GM19238 (cell line): ENCODE measurements around the gene MED31.
"Not testable (repeated sequence)": the region's sequence is repeated elsewhere in the genome, so short reads cannot be mapped to it uniquely, and the experiment has no call there.

ENCODE experiments used
- DNase-seq: peaks from one replicate; pipeline ENCODE4 v3.0.0; 2011; ENCODE audit warnings: low spot score; ENCODE audit not compliant: insufficient read length

Gene MED31

DNA sequence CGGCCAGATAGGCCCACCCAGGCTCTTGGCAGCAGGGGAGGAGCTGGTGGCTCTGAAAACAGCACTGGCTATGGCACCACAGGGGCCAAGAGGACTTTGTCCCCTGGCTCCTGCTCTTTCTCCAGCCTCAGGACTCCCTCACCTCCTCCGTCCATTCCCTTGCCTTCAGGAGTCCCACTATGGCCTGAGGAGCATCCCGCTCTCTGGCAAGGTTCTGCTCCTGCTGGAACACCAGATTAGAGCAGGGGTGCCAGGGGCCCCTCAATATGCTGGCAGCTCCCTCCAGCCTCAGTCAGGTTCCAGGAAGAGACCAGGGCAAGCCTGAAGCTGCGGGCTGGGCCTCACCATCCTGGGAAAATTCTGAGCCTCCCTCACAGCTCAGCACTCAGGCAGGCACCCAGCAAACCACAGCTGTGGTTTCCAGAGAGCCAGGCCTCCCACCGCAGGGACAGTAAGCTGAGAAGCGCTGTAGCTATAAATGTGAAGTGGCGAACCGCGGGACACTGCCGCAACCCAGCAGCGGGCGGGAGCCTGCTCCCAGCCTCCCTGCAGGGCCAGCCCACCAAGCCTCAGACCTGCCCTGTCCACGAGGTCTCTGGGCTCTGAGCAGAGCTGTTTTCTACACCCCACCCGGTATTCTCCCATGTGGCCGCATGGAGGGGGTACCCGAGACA lies 25.9 kb upstream of the MED31 start:
- no peak for DNase-seq

DNA sequence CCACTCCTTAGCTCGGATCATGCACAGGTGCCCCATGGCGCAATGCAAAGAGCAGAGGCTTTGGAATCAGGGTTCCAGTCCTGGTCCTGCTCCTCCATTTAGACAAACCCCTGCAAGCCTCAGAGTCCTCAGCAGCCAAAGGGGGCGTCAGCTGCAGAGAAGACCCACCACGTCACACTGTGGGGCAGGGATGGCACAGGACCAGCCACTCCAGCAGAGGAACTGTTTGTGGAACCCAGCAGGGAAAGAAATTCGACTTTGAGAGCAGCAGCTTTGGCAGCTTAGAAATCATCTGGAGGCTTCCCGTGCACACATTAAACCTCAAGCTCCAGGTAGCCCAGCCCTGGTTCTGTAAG lies 25.4 kb upstream of the MED31 start:
- no peak for DNase-seq

DNA sequence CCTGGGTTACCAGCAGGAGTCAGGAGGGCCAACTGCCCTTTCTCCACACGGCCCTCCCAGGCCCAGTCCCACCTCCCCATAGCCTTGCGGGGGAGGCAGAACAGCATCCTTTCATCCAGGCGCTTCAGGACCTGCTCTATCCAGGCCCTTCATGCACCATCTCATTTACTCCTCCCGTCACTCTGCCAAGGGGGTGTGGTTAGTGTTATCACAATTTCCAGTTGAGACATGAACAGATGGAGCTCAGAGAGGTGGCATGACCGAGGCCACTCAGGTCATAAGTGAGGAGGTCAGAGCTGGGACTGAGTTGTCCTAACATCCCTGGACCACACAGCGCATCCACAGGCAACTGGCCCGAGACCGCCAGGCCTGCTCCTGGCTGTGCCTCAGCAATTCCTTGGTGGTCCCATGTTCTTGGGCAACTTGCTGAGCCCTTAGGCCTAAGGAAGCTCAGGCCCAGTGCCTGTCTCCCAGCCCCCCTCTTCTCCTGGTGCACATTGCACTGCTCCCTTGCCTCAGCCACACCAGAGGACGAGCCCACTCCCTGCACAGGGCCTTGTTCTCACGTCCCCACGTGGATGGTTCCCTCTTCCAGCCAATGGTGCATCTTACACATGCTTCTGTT lies 23.9 kb upstream of the MED31 start:
- no peak for DNase-seq

DNA sequence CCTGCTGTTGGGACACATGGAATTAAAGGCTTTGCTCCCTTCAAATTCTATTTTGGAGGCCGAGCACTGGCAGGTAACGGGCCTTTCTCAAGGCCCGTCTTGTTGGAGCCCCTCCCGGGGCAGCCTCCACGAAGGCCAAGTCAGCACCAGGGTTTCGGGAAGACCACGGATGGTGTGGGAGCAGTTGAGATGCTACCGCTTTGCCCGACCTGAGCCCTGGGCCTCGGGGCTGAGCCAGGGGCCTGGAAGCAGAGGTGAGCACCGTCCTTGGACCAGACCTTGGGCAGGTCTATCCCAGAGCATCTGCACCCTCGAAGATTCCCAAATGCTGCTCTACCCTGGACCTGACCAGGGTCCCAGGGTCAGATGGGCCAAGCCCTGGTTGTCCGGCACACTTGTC lies 23.2 kb upstream of the MED31 start:
- no peak for DNase-seq

DNA sequence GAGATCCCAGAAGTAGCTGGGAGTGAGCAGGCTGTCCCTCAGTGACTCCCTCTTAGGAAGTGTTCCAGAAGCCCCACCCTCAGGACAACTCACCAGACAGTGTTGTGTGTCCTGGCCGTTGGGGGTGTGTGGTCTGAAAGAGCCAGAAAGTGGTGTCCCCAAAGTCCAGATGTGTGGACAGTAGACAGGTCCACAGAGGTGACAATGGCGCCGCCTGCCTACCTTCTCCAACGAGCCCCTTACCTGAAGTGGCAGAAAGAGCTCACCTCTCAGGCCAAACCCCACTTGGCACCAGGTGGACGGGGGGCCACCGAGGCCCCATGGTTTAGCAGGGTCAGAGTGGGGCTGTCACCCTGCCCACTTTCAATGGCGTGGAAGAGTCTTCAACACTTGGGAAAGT lies 20.0 kb upstream of the MED31 start:
- DNase-seq, result no peak

DNA sequence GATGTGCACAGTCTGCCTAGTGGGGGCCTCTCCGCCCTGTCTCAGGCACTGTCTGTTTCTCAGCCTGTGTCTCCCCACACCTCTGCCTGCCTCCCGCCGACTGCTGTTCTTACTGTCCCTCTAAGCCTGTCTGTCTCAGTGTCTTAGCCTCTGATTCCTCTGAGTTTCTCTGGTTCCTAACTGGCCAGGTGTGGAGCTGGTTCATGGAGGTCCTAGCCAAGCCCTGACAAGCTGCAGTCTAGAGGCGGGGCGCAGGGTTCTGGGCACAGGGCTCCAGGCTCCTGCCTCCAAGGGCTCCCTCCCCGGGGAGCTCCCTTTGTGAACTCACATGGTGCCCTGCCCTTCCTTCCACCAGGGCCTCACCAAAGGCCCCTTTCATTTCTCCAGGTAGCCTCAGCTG lies 19.6 kb upstream of the MED31 start:
- no peak for DNase-seq

DNA sequence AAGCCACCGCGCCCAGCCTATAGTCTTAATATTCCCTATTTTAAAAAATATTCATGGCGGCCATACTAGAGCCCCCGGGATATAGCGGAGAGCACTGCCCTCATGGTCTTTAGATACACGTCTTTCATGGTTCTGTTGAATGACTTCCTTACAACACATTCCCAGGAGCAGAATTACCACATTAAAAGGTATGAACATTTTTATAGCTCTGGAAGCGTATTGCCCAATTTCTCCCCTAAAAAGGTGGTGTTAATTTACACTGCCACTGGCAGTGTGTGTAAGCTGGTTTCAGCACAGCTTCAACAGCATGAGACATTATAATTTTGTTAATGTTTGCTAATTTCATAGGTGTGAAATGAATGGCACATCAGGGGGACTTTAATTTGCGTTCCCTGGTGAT lies 19.2 kb upstream of the MED31 start:
- no peak for DNase-seq

DNA sequence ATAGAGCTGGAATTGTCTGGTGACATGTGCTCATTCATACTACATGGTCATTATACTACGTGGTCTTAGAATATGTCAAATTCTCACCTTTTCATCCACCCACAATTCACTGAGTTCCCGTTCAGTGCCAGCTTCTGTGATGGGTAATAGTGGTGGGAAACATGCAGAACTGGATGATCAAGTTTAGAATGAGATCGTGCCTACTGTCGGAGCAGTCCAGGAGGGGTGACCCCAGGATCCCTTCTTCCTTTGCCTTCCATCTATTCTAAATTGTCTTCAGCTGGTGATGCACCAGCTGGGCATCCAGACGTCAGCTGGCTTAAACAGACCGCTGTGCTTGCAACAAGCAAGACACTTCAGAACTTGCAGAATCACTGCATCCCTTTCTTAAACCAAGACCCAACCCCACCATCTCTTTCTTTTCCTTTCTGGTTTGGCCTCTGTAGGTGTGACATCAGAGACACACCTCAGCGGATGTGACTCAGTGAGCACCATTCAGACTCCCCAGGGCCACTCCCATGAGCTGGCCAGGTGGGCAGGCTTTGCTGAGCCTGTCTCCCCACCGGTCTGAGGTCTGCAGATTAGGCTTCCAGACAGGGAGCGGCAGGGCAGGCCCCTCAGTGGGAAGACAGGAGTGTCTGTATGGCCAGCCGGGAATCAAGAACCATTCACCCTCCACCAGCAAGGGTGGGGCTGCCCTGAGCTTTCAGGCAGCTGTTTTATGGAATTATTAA lies 18.2 kb upstream of the MED31 start:
- DNase-seq, result no peak

DNA sequence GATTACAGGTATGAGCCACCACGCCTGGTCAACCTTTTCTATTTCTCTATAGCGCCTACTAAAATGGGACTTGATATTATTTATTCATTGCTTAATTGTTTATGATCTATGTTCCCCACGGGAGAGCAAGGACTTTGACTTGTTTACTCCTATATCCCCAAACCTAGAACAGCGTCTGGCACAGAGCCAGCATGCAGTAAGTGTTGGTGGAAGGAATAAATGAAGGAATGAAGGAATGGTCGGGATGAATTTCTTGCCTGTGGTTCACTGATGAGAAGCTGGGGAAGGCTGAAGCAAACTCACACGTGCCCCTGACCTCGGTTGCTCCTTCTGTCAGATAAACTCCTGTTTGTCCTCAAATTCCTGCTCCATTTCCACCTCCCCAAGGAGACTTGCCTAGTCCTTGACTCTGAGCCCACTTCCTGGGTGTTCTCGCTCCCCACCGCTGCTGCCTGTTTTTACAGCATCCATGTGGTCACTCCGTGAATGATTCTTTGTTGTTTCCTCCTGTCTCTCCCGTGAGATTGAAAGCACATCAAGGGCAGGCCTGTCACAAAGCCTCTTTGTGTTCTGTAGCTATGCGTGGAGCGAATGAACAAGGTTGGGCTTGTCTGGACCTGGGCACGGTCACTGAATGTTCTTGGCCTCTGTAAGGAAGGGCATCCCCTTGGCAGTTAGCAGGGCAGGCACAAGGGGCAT lies 17.5 kb upstream of the MED31 start:
- no peak for DNase-seq

DNA sequence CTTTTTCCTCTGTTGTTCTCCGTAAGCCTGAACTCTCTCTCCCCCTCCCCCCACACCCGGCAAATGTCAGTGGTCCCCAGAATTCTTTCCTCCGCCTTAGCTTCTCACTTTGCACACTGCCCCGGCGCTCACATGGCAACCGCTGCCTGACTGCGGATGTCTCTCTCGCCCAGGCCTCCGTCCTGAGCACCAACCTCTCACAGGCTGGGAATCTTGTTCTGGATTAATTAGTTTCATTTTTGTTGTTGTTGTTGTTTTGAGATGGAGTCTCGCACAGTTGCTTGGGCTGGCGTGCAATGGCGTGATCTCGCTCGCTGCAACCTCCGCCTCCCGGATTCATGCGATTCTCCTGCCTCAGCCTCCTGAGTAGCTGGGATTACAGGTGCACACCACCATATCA lies 16.8 kb upstream of the MED31 start:
- DNase-seq, result no peak

DNA sequence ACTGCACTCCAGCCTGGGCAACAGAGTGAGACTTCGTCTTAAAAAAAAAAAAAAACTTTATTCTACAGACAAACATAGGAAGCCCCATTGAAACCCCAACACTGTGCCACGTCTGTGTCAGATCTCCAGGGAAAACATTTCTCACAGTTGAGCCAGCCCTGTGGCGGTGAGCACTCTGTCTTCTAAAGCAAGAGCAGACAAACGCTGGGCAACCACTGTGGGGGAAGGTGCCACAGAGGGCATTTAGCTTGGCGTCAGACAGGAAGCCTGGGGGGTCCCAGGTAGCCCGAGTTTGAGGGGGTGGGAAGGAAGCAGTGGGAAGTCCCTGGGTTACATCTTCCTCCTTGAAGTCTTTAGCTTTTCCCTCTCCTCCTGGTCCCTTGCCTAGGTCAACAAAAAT lies 16.1 kb upstream of the MED31 start:
- no peak for DNase-seq

DNA sequence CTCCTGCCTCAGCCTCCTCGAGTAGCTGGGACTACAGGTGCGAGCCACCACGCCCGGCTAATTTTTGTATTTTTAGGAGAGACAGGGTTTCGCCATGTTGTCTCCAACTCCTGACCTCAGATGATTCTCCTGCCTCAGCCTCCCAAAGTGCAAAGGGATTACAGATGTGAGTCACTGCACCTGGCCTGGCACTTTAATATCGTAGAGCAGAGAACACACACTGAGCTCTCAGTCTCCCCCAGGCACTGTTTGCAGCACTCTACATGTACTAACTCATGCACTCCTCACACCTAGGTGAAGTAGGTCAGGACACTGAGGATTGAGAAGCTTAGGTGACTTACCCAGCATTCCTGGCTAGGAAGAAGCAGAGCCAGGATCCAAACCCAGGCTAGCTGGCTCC lies 15.2 kb upstream of the MED31 start:
- no peak for DNase-seq

DNA sequence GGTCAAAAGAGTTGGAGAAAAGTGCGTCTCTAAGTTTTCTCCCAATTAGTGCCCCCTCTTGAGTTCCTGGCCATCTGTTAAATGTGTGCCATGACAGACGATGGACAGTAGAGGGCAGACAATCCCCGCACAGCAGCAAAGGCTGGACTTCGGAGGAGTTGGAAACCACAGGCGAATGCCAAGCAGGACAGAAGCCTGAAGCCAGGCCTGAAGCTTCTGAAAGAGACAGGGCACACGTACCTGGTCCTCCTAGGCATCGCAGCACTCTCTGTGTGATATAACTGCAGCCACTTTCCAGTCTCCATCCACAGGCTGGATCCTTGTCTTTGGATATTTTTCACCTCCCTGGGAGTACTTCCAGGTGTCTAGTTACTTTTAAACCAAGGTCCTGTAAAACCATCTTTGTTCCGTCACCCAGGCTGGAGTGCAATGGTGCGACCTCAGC lies 14.7 kb upstream of the MED31 start:
- DNase-seq, result peak; percentile 63

DNA sequence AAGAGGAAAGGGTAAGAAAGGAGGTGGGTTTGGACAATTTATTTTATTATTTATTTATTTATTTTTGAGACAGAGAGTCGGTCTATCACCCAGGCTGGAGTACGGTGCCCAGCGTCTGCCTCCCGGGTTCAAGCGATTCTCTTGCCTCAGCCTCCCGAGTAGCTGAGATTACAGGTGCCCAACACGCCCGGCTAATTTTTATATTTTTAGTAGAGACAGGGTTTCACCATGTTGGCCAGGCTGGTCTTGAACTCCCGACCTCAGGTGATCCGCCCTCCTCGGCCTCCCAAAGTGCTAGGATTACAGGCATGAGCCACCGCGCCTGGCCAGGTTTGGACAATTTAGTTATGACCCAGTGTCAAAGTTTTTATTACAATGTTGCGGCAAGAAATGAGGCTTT lies 11.8 kb upstream of the MED31 start:
- DNase-seq, result not testable (repeated sequence)

DNA sequence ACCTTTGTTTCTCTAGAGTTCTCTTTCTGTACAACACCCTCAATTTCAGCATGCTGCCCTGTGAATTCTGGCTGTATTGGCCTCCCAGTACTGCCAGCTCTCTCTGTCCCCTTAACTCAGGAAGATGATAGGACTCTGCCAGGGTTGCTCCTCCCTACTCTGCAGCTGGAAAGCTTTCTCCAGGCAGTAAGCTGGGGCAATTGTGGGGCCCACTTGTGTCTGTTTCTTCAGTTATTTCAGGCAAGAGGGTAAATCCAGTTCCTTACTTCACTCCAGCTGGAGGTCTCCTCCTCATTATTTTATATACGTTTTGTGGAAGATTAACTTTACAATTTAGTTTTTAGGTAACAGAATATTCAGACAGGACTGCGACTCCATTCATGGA lies 10.1 kb upstream of the MED31 start:
- no peak for DNase-seq

DNA sequence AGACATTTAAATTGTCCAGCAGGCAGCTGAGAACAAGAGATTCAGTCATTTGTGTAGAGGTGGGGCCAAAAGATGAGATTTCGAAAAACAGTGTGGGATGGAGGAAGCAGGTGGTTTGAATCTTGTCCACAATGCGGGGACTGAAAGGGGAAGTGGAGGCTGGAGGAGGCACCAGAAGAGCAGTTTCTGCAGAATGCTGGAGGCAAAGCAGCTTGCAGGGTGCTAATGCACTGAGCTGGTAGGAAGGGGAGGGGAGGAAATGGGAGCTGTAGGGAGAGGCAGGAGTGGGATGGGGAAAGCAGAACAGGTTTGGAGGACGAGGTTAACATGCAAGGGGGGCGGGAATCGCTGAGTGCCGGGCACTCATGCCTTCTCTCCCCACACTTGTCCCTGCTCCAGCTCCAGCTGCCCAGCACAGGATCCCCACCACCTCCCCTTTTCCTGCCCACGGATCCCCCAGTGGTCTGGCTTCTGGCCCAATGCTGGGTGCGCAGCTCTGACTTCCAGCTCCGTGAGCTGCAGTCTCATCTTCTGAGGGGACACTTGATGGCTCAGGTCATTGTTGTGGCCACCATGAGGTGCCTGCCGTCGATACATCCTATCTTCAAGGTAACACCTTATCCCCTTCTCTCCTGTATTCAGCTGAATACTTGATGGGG lies 9.5 kb upstream of the MED31 start:
- DNase-seq, result no peak

DNA sequence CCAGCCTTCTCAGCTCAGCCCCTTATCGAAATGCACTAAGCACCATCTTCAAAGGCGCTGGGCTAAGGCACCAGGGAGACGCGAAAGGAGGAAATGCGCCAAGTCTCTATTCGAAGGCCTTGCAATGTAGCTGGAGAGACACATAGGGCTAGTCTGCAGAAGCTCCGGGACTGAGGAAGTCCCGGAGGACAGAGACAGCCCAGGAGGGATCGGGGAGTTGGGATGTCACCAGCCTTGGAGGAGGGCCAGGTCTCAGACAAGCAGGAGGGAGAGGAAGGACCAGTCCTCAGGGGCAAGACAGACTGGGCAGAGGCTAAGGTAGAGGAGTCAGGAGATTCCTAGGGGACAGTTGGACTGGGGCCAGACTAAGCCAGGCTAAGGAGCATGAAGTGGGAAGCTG lies 8.7 kb upstream of the MED31 start:
- no peak for DNase-seq

DNA sequence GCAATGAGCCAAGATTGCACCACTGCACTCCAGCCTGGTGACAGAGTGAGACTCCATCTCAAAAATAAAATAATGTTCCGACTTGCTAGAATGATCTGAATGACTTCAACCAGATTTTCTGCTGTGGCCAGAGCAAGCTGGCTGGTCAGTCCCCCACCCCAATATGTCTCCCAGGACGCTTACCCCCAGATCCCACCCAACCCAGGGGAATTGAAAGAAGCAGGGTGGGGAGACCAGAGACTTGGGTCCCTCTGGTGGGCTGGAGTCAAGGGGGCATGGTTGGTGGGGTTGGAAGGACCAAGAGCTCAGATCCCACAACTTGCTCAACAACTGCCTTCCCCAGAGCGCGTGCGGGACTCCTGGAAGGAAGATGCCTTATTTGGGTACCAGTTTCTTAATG lies 7.0 kb upstream of the MED31 start:
- not testable (repeated sequence) for DNase-seq

DNA sequence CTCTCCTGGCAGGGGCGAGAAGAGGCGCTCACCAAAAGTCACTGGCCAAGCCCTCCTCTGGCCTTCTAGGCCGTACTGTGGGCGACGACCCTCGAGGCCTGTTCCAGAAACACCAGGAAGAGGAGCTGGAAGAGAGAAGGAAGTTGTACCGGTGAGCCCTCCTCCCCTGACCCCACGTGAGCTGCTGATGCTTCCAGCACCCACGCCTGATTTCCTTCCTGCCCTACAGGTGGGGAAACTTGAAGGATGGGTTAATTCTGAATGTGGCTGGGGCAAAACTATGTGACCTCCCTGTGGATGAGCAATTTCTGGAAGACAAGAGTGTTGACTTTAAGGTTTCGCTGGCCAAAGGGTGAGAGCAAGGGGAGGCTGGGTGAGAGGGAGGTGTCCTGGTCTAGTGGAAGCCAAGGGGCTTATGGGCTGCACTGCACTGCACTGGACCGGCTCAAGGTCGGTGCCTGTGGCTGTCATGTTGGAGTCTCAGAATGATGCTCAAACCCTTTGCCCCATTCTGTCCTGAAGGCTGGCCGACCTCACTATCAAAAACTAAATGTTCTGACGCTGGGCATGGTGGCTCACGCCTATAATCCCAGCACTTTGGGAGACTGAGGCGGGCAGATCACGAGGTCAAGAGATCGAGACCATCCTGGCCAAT lies 6.4 kb upstream of the MED31 start:
- no peak for DNase-seq

DNA sequence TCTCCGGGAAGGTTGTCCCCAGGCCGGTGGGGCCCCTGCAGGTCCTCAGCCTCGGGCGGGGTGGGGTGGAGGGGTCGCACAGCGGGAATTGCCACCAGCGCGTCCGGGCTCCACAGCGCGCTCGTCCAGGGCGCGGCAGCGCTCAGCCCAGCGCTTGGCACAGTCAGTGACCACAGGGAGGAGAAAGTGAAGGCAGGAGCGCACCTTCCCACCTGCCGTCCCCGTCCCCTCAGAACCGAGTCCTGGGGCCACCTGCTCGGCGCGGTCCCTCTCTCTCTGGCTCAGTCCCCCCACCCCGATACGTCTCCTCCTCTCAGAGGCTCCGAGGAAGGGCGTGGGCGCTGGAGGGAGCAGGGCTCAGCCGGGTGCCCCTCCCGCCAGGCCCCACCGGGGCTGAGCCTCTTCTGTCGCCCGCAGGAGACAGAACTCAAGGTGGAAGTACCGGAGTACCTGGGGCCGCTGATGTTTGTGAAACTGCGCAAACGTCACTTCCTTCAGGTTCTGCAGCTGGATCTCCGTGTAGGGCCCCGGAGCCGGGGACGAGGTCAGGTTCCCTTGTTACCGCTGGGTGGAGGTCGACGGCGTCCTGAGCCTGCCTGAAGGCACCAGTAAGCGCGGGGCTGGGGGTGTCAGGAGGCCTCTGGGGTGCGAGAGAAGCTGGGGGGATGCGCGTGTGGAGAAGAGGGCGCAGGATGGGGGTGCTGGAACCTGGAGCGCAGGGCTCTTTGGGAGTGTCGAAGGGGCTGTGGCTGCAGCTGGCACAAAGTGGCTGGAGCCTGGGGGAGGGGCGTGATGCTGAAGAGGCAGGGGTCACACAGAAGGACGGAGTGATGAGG lies 5.6 kb upstream of the MED31 start:
- DNase-seq, result not testable (repeated sequence)
